Spleen (tissue), 7 donors: ENCODE data around the gene TMEM192.

ENCODE experiments used
- POLR2A ChIP-seq, 3 donors: fragments of 450-650 bp; IDR thresholded peaks; one replicate each; pipeline ENCODE4 v1.5.1; 2017; ENCODE audit warnings: antibody characterized with exemption in 3 of 3, mild to moderate bottlenecking in 1 of 3
- TF ChIP-seq, protein P1 (sequence below), 11 experiments: fragments of 200-600 bp in 7 of 11; fragments of 450-650 bp in 4 of 11; sonication (generic) in 4 of 11; IDR thresholded peaks in 8 of 11; conservative IDR thresholded peaks in 3 of 11; 1 replicate in 7 of 11; 2 replicates in 4 of 11; pipeline versions ENCODE4 v1.4.0 to v1.8.0; 2016 to 2021; ENCODE audit warnings: antibody characterized with exemption in 11 of 11, inconsistent platforms in 4 of 11, mild to moderate bottlenecking in 1 of 11
- donor health status: DM: no; HTN: no; CAD: no; lungs with moderate emphysema.
- donor health status: DM: no; HTN: no; CAD: no.
- donor health status: DM: no; HTN: no; CAD: no.

DNA sequence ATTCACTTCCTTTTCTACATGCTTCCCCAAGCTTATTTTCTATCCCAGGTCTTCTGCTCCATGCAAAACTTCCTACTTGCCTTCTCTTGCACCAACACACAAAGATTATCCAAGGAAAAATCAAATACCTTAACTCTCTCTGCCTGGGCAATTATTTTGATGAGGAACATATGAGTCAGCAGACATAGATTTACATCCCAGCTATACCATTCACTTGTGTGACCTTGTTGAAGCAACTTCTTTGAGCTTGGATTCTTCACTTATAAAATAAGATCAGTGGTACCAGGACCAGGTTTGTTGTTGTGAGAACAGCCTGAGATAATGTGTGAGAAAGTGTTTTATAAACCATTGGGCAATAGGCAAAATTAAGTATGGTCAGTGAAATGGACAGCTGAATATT, 39.1 kb upstream of the TMEM192 start:
- TF ChIP-seq, protein P1, sequence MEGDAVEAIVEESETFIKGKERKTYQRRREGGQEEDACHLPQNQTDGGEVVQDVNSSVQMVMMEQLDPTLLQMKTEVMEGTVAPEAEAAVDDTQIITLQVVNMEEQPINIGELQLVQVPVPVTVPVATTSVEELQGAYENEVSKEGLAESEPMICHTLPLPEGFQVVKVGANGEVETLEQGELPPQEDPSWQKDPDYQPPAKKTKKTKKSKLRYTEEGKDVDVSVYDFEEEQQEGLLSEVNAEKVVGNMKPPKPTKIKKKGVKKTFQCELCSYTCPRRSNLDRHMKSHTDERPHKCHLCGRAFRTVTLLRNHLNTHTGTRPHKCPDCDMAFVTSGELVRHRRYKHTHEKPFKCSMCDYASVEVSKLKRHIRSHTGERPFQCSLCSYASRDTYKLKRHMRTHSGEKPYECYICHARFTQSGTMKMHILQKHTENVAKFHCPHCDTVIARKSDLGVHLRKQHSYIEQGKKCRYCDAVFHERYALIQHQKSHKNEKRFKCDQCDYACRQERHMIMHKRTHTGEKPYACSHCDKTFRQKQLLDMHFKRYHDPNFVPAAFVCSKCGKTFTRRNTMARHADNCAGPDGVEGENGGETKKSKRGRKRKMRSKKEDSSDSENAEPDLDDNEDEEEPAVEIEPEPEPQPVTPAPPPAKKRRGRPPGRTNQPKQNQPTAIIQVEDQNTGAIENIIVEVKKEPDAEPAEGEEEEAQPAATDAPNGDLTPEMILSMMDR (IDR thresholded peaks at IDR 0.05 in 8 of 11, conservative IDR thresholded peaks at IDR 0.05 in 3 of 11) = no peak
- TF ChIP-seq POLR2A (IDR thresholded peaks at IDR 0.05) = no peak
